SK-N-SH treated with all-trans-retinoic acid at 6 μM for 48 hours (cell line): ENCODE data around the gene NME5.

ENCODE experiments used
- PATZ1 ChIP-seq: fragments of 250-450 bp; sonication (Bioruptor Pico); IDR thresholded peaks from 2 replicates; pipeline ENCODE4 v1.8.0; 2020; ENCODE audit warnings: mild to moderate bottlenecking, moderate library complexity, borderline replicate concordance
- TOX ChIP-seq: fragments of 250-450 bp; sonication (Bioruptor Pico); IDR thresholded peaks from 2 replicates; pipeline ENCODE4 v1.8.0; 2021; ENCODE audit warnings: mild to moderate bottlenecking, moderate library complexity, borderline replicate concordance

GRCh38 chr5:138149530-138149929, 10.3 kb upstream of the NME5 start:
- TF ChIP-seq TOX (CRISPR knock-in tag) (no peak), PATZ1 (CRISPR knock-in tag) (no peak)
